Mesenchymal stem cell (in vitro differentiated cells and primary cell): ENCODE data around the gene BAHCC1.
A peak's percentile ranks its signal among the peaks of the same experiment; 100 is the strongest.

ENCODE experiments used
- DNase-seq: peaks from one replicate; pipeline ENCODE4 v3.0.0-alpha.2; 2013
- H2AFZ ChIP-seq: one replicate; pipeline ENCODE4 v1.6.1; 2013; ENCODE audit warnings: low read depth, mild to moderate bottlenecking, control low read depth, inconsistent platforms, low read length, moderate library complexity
- H2AK5ac ChIP-seq: 2 replicates; pipeline ENCODE4 v1.6.1; 2013; ENCODE audit warnings: low read length, moderate library complexity, mild to moderate bottlenecking, inconsistent platforms; ENCODE audit not compliant: severe bottlenecking
- H2BK120ac ChIP-seq: one replicate; pipeline ENCODE4 v1.6.1; 2013; ENCODE audit warnings: low read depth, mild to moderate bottlenecking, inconsistent platforms, low read length, moderate library complexity
- H2BK12ac ChIP-seq, 2 experiments: one replicate each; pipeline ENCODE4 v1.6.1; 2013; ENCODE audit warnings: inconsistent platforms in 2 of 2, low read length in 2 of 2, mild to moderate bottlenecking in 2 of 2, moderate library complexity in 2 of 2, control low read depth in 1 of 2
- H2BK15ac ChIP-seq: one replicate; pipeline ENCODE4 v1.6.1; 2013; ENCODE audit warnings: mild to moderate bottlenecking, low read depth, inconsistent platforms; ENCODE audit not compliant: poor library complexity, severe bottlenecking
- H2BK5ac ChIP-seq: 2 replicates; pipeline ENCODE4 v1.6.1; 2013; ENCODE audit warnings: low read depth, mild to moderate bottlenecking, low read length, control low read depth, inconsistent platforms; ENCODE audit not compliant: poor library complexity, severe bottlenecking
- H3K14ac ChIP-seq, 2 experiments: one replicate each; pipeline ENCODE4 v1.6.1; 2013; ENCODE audit warnings: inconsistent platforms in 2 of 2, low read length in 2 of 2, control low read depth in 1 of 2, mild to moderate bottlenecking in 1 of 2, moderate library complexity in 1 of 2
- H3K18ac ChIP-seq, 2 experiments: one replicate each; pipeline ENCODE4 v1.6.1; 2013; ENCODE audit warnings: inconsistent platforms in 2 of 2, low read length in 2 of 2, control low read depth in 1 of 2, low read depth in 1 of 2, mild to moderate bottlenecking in 1 of 2
- H3K23ac ChIP-seq, 2 experiments: one replicate each; pipeline ENCODE4 v1.6.1; 2013; ENCODE audit warnings: inconsistent platforms in 2 of 2, low read length in 2 of 2, mild to moderate bottlenecking in 2 of 2, moderate library complexity in 2 of 2, control low read depth in 1 of 2
- H3K27ac ChIP-seq: 2 replicates; pipeline ENCODE4 v1.5.1; 2013; ENCODE audit warnings: mild to moderate bottlenecking, moderate library complexity, low read length, control low read depth, inconsistent platforms; ENCODE audit not compliant: poor library complexity, severe bottlenecking
- H3K27me3 ChIP-seq, 2 experiments: 2 replicates each; pipeline versions ENCODE4 v1.6.1 to v1.7.0; 2013; ENCODE audit warnings: low read length in 2 of 2, mild to moderate bottlenecking in 2 of 2, moderate library complexity in 2 of 2, control low read depth in 1 of 2, inconsistent platforms in 1 of 2; ENCODE audit not compliant: control insufficient read depth in 1 of 2, insufficient read depth in 1 of 2
- H3K36me3 ChIP-seq, 2 experiments: 2 replicates each; pipeline versions ENCODE4 v1.6.1 to v1.7.0; 2013; ENCODE audit warnings: low read length in 2 of 2, control low read depth in 1 of 2, inconsistent platforms in 1 of 2, low read depth in 1 of 2, mild to moderate bottlenecking in 1 of 2; ENCODE audit not compliant: insufficient read depth in 2 of 2, control insufficient read depth in 1 of 2
- H3K4ac ChIP-seq, 2 experiments: one replicate each; pipeline ENCODE4 v1.6.1; 2013; ENCODE audit warnings: inconsistent platforms in 2 of 2, low read length in 2 of 2, mild to moderate bottlenecking in 2 of 2, moderate library complexity in 2 of 2, control low read depth in 1 of 2, low read depth in 1 of 2
- H3K4me1 ChIP-seq: 2 replicates; pipeline ENCODE4 v1.6.1; 2013; ENCODE audit warnings: low read depth, low read length, control low read depth; ENCODE audit not compliant: control insufficient read depth, insufficient read depth
- H3K4me2 ChIP-seq: 2 replicates; pipeline ENCODE4 v1.6.1; 2013; ENCODE audit warnings: low read length, mild to moderate bottlenecking, inconsistent platforms; ENCODE audit not compliant: poor library complexity, severe bottlenecking
- H3K4me3 ChIP-seq, 2 experiments: 2 replicates each; pipeline versions ENCODE4 v1.5.1 to v1.7.0; 2013; ENCODE audit warnings: low read length in 2 of 2, mild to moderate bottlenecking in 2 of 2, control low read depth in 1 of 2, low read depth in 1 of 2; ENCODE audit not compliant: insufficient read depth in 1 of 2
- H3K79me1 ChIP-seq: replicated peaks from 2 replicates; pipeline ENCODE4 v1.6.1; 2013; ENCODE audit warnings: mild to moderate bottlenecking, control low read depth, low read length, inconsistent platforms; ENCODE audit not compliant: poor library complexity, severe bottlenecking
- H3K9ac ChIP-seq: 2 replicates; pipeline ENCODE4 v1.7.0; 2013; ENCODE audit warnings: mild to moderate bottlenecking, low read length, moderate library complexity
- H3K9me3 ChIP-seq: 2 replicates; pipeline ENCODE4 v1.7.0; 2013; ENCODE audit warnings: mild to moderate bottlenecking, low read length; ENCODE audit not compliant: control insufficient read depth
- H4K8ac ChIP-seq: one replicate; pipeline ENCODE4 v1.6.1; 2013; ENCODE audit warnings: inconsistent platforms, mild to moderate bottlenecking, low read length, moderate library complexity
- H4K91ac ChIP-seq: one replicate; pipeline ENCODE4 v1.6.1; 2013; ENCODE audit warnings: mild to moderate bottlenecking, low read length, inconsistent platforms
- WGBS: methylation state at CpG from one replicate; pipeline ENCODE4 v1.1.7; 2013; ENCODE audit warnings: mixed read lengths; 5-methylcytosine and 5-hydroxymethylcytosine counted together

Gene BAHCC1

GRCh38 chr17:81487487-81488275 lies 92.4 kb downstream of the BAHCC1 start:
- peak; percentile 66 for DNase-seq
- H4K91ac ChIP-seq = peak overlapping the region; percentile 99
- H2BK12ac ChIP-seq = peak overlapping the region; percentile 64 to 83

GRCh38 chr17:81488276-81488860 lies 93.1 kb downstream of the BAHCC1 start:
- H3K14ac ChIP-seq = peak overlapping the region; percentile 29 to 93
- 32% methylated on average over 44 of the region's 52 CpGs for WGBS

More at GRCh38 chr17:81487487-81488275, 92.4 kb downstream of the BAHCC1 start:
- Histone ChIP-seq H3K27me3 (peaks cover 5 to 30% of the 10 kb centered on the region in 2 experiments), H2AK5ac (no peak overlapping the region), H3K36me3 (no peaks in the 10 kb centered on the region), H2BK120ac (peak overlapping the region; percentile 97), H3K4ac (peak overlapping the region; percentile 84 to 93), H3K23ac (peak overlapping the region in 1 of 2 experiments; percentile 56), H2BK5ac (no peak overlapping the region), H3K4me3 (peak overlapping the region; percentile 54 to 76), H3K4me2 (peak overlapping the region; percentile 83), H3K9me3 (no peaks in the 10 kb centered on the region), H2BK15ac (peak overlapping the region; percentile 44), H3K4me1 (peaks cover 51% of the 10 kb centered on the region), H3K79me1 (no peaks in the 10 kb centered on the region), H2AFZ (peak overlapping the region; percentile 94), H3K18ac (peak overlapping the region; percentile 93 to 96), H3K9ac (peak overlapping the region; percentile 91), H3K27ac (no peak overlapping the region), H3K14ac (peak overlapping the region; percentile 72 to 93), H4K8ac (peak overlapping the region; percentile 100)
- WGBS = 8% methylated on average over 75 of the region's 87 CpGs

GRCh38 chr17:81489012-81489997 lies 94.0 kb downstream of the BAHCC1 start:
- peak overlapping the region; percentile 66 for H4K91ac ChIP-seq
- H3K9me3 ChIP-seq = no peaks in the 10 kb centered on the region
- H3K4me1 ChIP-seq = peaks cover 39% of the 10 kb centered on the region
- peak overlapping the region in 1 of 2 experiments; percentile 56 for H2BK12ac ChIP-seq
- peak overlapping the region in 1 of 2 experiments; percentile 47 for H3K4ac ChIP-seq
- 48% methylated on average over 26 of the region's 27 CpGs for WGBS
- no peak overlapping the region for H2BK15ac ChIP-seq
- H3K9ac ChIP-seq = no peak overlapping the region
- H3K27ac ChIP-seq = peak overlapping the region; percentile 53
- no peaks in the 10 kb centered on the region for H3K36me3 ChIP-seq
- no peak overlapping the region for H2AFZ ChIP-seq
- H2BK5ac ChIP-seq = peak overlapping the region; percentile 33
- no peak overlapping the region for H3K23ac ChIP-seq
- H2AK5ac ChIP-seq = peak overlapping the region; percentile 7
- no peak for DNase-seq
- no peak overlapping the region for H3K4me2 ChIP-seq
- H4K8ac ChIP-seq = peak overlapping the region; percentile 35
- H3K27me3 ChIP-seq = peaks cover 12 to 39% of the 10 kb centered on the region in 2 experiments
- H2BK120ac ChIP-seq = peak overlapping the region; percentile 9
- H3K79me1 ChIP-seq = no peaks in the 10 kb centered on the region
- H3K18ac ChIP-seq = peak overlapping the region in 1 of 2 experiments; percentile 13
- H3K14ac ChIP-seq = no peak overlapping the region
- H3K4me3 ChIP-seq = no peak overlapping the region

More at GRCh38 chr17:81488276-81488860, 93.1 kb downstream of the BAHCC1 start:
- DNase-seq = no peak
- H2AK5ac ChIP-seq = no peak overlapping the region
- peaks cover 9 to 34% of the 10 kb centered on the region in 2 experiments for H3K27me3 ChIP-seq
- peak overlapping the region; percentile 78 for H2AFZ ChIP-seq
- no peaks in the 10 kb centered on the region for H3K79me1 ChIP-seq
- peak overlapping the region; percentile 99 for H4K91ac ChIP-seq
- peak overlapping the region; percentile 73 for H2BK15ac ChIP-seq
- H3K9me3 ChIP-seq = no peaks in the 10 kb centered on the region
- peaks cover 46% of the 10 kb centered on the region for H3K4me1 ChIP-seq
- H3K4me3 ChIP-seq = peak overlapping the region; percentile 54 to 76
- H3K23ac ChIP-seq = peak overlapping the region in 1 of 2 experiments; percentile 5
- peak overlapping the region in 1 of 2 experiments; percentile 29 for H2BK12ac ChIP-seq
- peak overlapping the region; percentile 91 for H3K9ac ChIP-seq
- no peak overlapping the region for H2BK5ac ChIP-seq
- peak overlapping the region; percentile 84 to 93 for H3K4ac ChIP-seq
- H3K4me2 ChIP-seq = peak overlapping the region; percentile 83
- H4K8ac ChIP-seq = peak overlapping the region; percentile 100
- no peaks in the 10 kb centered on the region for H3K36me3 ChIP-seq
- H3K27ac ChIP-seq = no peak overlapping the region
- peak overlapping the region; percentile 97 for H2BK120ac ChIP-seq
- H3K18ac ChIP-seq = peak overlapping the region; percentile 93 to 96
